Panc1 (cell line): Measurements from ENCODE around the gene CCDC148.

ENCODE experiments used
- POLR2AphosphoS5 ChIP-seq: IDR thresholded peaks from 2 replicates; pipeline ENCODE4 v1.6.1; 2012; ENCODE audit warnings: mild to moderate bottlenecking, low read depth, low read length, moderate library complexity
- REST ChIP-seq, 2 experiments: IDR thresholded peaks; 2 replicates each; pipeline ENCODE4 v1.6.1; 2011 to 2012; ENCODE audit warnings: low read depth in 2 of 2, control low read depth in 1 of 2, low read length in 1 of 2, mild to moderate bottlenecking in 1 of 2, moderate library complexity in 1 of 2; ENCODE audit not compliant: insufficient read depth in 1 of 2
- SIN3A ChIP-seq: IDR thresholded peaks from 2 replicates; pipeline ENCODE4 v1.6.1; 2012; ENCODE audit warnings: low read depth, mild to moderate bottlenecking, low read length, moderate library complexity, borderline replicate concordance; ENCODE audit not compliant: insufficient read depth
- TCF7L2 ChIP-seq: IDR thresholded peaks from 2 replicates; pipeline ENCODE4 v1.6.1; 2011; ENCODE audit warnings: mild to moderate bottlenecking, low read depth, low read length, inconsistent platforms
- TF ChIP-seq, protein P1 (sequence below): fragments of 450-650 bp; IDR thresholded peaks from 2 replicates; pipeline ENCODE4 v1.5.1; 2017; ENCODE audit warnings: mild to moderate bottlenecking

GRCh38 chr2:158478816-158479215, 22.3 kb upstream of the CCDC148 start:
- TF ChIP-seq, protein P1, sequence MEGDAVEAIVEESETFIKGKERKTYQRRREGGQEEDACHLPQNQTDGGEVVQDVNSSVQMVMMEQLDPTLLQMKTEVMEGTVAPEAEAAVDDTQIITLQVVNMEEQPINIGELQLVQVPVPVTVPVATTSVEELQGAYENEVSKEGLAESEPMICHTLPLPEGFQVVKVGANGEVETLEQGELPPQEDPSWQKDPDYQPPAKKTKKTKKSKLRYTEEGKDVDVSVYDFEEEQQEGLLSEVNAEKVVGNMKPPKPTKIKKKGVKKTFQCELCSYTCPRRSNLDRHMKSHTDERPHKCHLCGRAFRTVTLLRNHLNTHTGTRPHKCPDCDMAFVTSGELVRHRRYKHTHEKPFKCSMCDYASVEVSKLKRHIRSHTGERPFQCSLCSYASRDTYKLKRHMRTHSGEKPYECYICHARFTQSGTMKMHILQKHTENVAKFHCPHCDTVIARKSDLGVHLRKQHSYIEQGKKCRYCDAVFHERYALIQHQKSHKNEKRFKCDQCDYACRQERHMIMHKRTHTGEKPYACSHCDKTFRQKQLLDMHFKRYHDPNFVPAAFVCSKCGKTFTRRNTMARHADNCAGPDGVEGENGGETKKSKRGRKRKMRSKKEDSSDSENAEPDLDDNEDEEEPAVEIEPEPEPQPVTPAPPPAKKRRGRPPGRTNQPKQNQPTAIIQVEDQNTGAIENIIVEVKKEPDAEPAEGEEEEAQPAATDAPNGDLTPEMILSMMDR, result no peak
- TF ChIP-seq SIN3A (no peak), REST (IDR thresholded peaks at IDR 0.05; ENCODE audit: insufficient read depth in 1 of 2, low read depth in 2 of 2, low read length in 1 of 2) (no peak), POLR2AphosphoS5 (no peak), TCF7L2 (no peak)
